ENCODE results near the gene RS1.

GRCh38 chrX:18707426-18708049 is 35.6 kb upstream of the RS1 start, which contains the start of gene PPEF1:
- TF ChIP-seq CTCF (IDR thresholded peaks at IDR 0.05) (no peak), POLR2AphosphoS5 (IDR thresholded peaks at IDR 0.05) (no peak), POLR2A (IDR thresholded peaks at IDR 0.05) (no peak)
